Ramos (cell line): ENCODE results near the gene SUPT20HL2.
"Not testable (repeated sequence)": the region's sequence is repeated elsewhere in the genome, so short reads cannot be mapped to it uniquely, and the experiment has no call there.

Experiments
- in situ Hi-C: fragments of 300-500 bp; cut with MboI; formaldehyde crosslinking; loops from one replicate; pipeline ENCODE4 v1.14.3; 2022; ENCODE audit warnings: low sequenced_read_pairs; ENCODE audit not compliant: unreplicated experiment

Gene SUPT20HL2

DNA sequence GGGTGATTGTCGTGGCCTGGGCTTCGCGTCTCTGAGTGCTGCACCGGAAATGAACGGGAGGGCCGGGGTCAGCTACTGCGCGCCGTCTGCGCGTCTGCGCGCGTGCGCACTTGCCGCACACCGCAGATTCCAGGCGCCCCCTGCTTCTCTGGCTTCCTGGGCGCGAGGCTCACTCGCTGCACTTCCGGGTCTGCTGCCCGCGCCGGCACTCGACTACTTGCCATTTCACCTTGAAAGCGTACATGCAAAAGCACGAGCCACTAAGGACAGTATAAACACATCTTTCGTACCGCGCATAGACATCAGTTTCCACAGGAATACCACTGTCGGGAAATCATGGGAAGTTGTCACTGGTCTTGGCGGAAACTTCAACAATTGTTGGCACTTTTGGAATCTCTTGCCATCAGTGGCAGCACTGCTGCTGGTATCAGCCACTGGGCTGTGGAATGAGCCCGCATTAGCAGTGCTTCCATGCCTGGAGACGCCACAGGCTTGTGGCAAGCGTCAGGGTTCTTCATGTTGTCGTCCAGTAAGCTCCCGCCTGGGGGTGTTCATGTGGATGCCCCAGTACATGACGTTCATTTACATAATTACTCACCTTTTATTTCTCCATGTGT, at the start of gene SUPT20HL2:
SUPT20HL2 (minus strand) TSS at position 51 of the 617 bp plus-strand sequence. CDS start 754 bp downstream, outside the sequence.
- in situ Hi-C loops, result no loop called here

DNA sequence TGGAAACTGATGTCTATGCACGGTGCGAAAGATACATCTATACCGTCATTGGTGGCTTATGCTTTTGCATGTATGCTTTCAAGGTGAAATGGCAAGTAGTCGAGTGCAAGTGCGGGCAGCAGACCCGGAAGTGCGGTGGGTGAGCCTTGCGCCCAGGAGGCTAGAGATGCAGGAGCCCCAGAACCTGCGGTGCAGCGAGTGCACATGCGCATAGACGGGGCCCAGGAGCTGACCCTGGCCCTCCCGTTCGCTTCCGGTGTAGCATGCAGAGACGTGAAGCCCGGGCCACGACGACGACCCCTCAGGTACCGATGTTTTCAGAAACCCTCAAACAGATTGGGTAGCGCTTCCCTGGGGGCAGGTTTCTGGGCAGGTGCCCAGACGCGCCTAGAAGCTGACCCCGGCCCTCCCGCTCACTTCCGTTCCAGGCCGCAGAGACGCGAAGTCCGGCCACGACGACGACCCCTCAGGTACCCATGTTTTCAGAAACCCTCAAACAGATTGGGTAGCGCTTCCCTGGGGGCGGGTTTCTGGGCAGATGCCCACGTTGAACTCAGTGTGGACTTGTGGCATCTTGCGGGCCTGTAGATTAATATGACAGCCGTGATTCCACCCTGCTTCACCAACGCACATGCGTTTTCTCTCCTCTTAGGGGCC, 48.3 kb upstream of the SUPT20HL2 start:
- in situ Hi-C loops, result not testable (repeated sequence)

DNA sequence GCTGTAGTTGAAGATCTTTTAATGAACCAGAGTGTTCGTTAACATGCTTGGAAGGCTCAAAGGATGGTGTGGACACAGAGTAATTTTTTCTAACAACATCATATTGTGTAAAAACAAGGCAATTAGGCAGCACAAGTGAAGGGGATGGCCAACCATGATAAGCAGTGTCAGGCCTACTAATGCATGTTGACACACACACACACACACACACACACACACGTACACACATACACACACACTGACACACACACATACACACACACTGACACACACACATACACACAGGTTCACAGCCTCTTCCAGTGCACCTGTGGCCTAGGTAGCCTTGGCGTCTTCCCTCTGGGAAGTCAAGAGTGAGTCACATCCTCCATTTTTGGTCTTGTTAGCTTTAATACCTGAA, 46.4 kb upstream of the SUPT20HL2 start, which contains the start of gene SUPT20HL1:
SUPT20HL1 (plus strand) TSS at position 368 of the 400 bp plus-strand sequence. CDS start 2,122 bp downstream, outside the sequence.
- in situ Hi-C loops, result no loop called here

GRCh38 chrX:24357106-24357505, 43.2 kb upstream of the SUPT20HL2 start:
- in situ Hi-C loops, result no loop called here

- in situ Hi-C loops, result no loop called here
Measured at GRCh38 chrX:24355095-24355494, 41.2 kb upstream of the SUPT20HL2 start.

GRCh38 chrX:24350217-24350616, 36.3 kb upstream of the SUPT20HL2 start:
- in situ Hi-C loops, result no loop called here

DNA sequence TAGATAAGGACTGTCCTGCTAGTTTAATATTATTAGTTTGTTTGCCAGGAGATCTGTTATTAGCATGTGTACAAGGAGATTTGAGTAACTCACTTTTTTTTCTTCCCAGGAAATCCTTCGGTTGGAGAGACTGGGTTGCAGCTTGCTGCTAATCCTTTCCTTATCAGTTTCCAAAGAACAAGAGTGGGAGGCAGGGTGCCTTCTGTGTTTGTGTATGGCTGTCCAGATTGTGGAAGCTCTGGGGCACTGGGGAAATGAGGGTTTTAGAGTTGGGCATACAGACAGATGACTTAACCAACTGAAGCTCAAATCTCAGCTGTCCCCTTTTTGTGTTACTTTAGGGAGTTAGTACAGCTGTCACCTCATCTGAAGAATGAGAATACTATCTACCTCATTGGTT, 34.0 kb upstream of the SUPT20HL2 start:
- in situ Hi-C loops, result no loop called here

- in situ Hi-C loops, result no loop called here
Measured at GRCh38 chrX:24343719-24344118, 29.9 kb upstream of the SUPT20HL2 start.

GRCh38 chrX:24341795-24342194, 27.9 kb upstream of the SUPT20HL2 start:
- in situ Hi-C loops, result no loop called here

DNA sequence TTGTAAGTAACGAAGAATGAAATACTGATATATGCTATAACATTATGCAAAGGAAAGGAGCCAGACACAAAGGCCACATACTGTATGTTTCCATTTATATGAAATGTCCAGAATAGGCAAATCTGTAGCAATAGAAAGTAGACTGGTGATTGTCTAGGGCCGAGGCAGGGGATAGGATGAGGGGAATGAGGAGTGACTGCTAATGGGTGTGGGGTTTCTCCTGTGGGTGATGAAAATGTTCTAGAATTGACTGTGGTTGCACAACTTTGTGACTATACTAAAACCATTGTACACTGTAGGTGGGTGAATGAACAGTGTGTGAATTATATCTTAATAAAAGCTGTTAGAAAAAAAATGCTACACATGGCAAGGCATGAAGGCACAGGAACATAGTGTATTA, 26.6 kb upstream of the SUPT20HL2 start:
- in situ Hi-C loops, result no loop called here

DNA sequence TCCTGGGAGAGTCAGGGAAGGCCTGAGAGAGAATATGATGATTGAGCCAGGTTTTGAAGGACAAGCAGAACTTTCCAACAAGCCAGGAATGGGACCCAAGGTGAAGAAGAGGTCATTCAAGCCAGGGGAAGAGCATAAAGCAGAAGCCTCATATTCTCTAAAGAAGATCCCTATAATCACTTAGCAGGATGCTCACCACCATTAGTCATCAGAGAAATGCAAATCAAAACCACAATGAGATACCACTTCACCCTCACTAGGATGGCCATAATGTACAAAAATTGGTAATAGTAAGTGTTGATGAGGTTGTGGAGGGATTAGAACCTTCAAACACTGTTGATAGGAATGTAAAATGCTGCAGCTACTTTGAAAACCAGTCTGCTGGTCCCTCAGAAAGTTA, 26.0 kb upstream of the SUPT20HL2 start:
- in situ Hi-C loops, result no loop called here

- in situ Hi-C loops, result no loop called here
Measured at GRCh38 chrX:24335871-24336270, 22.0 kb upstream of the SUPT20HL2 start.

DNA sequence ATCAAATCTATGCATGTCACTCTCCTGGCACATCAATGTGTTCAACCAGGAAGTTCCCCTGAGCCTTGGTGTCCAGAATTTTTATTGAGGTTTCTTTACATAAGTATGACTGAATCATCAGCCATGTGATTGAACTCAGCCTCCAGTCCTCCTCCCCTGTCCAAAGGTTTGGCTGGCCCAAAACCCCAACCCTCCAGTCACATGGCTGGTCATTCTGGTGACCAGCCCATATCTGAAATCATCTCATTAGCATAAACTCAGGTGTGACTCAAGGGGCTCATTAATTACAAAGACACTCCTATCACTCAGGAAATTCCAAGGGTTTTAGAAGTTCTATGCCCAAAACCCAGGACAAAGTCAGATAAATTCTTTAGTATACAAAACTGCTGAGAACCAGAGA, 20.6 kb upstream of the SUPT20HL2 start:
- in situ Hi-C loops, result no loop called here

DNA sequence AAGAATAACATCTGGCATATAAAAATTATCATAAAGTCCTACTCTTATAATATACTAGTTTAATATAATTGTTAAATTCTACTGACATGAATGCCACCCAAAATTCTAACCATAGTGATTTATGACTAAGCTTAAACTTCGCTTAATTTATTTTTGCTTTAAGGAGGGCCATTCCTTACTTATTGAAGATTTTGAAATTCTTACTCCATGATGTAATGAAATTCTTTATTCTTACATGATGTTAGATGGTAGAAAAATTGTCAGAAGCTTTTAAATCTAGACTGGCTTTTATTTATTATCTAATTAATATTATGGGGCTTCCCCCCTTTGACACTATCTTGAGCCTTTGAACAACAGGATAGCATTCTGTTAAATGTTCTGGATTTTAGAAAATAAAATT, 19.5 kb upstream of the SUPT20HL2 start:
- in situ Hi-C loops, result no loop called here

DNA sequence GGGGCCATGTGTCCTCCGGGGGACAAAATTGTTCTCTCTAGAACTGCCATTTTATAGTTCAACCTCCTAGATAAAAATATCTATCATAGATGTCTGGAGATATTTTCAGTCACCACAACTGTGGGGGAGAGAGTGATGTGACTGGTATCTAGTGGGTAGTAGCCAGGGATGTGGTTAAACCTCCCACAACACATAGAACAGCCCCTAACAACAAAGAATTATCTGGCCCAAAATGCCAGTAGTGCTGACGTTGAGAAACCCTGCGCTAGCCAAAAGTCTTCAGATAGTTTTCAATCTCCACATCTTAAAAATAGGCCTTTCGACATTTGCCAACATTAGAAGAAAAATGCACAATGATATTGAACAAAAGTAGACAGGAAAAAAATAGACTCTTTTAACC, 19.0 kb upstream of the SUPT20HL2 start:
- in situ Hi-C loops, result no loop called here

DNA sequence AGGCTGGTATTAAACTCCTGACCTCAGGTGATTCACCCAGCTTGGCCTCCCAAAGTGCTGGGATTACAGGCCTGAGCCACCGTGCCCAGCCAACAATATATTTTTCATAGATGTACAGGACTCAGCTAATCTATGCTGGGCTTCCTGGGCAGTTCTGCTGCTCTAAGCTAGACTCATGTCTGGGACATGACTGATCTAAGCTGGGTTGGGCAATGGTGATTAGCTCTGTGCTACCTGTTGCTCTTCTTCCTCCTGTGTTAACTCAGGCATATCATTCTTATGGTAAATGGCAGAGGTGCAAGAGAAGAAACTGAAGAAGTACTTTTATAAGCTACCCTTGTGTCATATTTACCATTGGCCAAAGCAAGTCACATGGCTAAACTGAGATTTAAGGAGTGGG, 11.4 kb upstream of the SUPT20HL2 start:
- in situ Hi-C loops, result no loop called here

DNA sequence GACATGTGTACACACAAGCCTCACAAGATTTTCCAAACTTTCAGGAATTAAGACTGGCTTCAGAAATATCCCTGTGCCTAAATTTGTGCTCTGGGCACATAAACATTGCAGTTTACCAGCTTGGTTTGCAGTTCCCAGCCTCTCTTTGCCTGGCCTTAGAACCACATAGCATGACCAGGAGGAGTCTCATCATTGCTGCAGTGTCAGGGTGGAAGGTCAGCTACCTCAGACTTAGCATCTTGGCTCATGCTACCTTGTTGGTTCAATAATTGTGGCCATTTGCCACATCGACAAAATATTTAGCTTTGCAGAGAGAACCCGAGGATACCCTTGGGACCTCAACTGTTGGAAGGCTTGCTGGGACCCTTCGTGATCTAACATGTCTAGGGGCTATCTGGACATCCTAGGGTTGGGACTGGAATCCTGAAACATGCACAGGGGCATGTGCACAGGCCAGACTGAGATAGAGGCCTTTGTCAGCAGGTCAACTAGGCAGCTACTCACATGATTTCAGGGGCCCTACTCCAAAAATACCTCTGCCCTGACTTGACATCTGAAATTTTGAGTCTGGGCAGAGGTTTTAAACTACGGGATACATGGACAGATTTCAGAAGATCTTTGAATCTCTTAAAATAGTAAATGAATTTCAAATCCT, 8.0 kb upstream of the SUPT20HL2 start:
- in situ Hi-C loops, result no loop called here

DNA sequence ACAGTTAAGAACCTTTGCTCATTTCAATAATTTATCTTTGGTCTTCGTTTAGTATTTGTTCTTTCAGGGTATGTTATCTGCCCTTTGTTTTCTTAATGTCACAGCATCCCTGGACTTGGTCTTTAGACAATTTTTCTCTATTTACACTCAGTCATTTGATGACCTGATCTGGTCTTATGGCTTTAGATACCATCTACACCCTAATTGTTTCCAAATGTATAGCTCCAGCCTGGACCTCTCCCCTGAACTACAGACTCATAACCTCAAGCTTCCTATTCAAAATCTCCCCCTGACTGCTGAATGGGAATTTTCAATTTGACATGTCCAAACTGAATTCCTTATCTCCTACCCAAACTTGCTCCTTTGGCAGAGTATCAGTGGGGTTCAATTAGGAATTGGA, 3.7 kb upstream of the SUPT20HL2 start:
- in situ Hi-C loops, result no loop called here

DNA sequence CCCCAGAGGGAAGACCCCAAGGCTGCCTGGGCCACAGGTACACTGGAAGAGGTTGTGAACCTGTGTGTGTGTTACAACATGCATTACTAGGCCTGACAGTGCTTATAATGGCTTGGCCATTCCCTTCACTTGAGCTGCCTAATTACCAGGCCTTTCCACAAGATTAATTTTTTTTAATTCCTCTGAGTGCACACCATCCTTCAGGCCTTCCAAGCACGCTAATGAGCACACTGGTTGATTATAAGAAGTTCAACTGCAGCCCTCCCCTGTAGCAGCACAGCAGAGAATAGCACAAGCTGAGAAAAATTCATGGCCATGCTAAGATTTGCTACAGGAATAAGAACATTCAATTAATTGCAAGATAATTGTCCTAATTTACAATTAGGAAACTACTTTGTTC, 2.2 kb upstream of the SUPT20HL2 start:
- in situ Hi-C loops, result no loop called here

DNA sequence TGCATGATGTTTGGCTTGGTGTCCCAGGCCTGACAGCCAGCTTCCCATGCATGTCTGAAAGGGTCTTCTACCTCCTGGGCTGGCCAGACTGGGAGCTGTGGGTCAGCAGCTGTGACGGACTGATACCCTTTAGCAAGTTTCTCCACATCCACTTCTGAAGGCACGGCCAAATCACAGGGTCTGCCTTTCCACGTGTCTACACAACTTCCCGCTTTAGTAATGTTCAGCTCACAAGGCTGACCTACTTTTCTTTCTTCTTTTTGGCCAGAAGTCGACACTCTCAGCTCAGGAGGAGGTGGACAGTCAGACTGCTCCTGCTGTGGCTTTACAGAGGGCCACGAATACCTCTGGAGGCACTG, 1.6 kb downstream of the SUPT20HL2 start:
- in situ Hi-C loops, result not testable (repeated sequence)

DNA sequence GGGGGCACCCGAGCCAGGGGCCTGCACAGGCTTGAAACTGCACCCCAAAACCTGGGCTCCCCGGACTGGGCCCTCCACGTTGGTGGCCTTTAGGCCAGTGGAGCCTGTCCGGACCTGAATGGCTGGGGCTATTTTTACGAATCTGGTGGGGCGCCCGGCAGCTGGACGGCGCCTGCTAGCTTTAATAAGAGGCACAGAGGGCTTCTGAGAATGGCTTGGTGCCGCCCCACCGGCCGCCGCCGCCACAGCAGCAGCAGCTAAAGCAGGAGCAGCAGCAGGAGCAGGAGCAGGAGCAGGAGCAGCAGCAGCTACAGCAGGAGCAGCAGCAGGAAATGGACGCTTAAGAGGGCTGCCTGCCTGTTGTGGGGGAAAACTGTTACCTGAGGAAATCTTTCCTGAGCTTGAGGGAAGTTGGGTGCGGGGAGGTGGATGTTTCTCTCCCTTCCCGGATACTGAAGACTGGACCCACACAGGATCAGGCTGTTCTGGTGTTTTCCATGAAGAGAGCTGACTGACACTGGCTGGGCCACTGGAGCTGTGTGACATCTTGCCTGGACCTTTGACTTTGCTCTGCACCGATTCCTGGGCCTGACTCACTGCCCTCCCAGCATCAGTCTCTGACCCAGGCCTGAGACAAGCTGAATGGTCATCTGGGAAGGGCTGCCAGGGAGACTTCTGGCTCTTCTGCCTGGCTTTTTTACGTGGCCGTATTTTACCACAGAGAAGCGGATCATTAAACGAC, 2.2 kb downstream of the SUPT20HL2 start:
- in situ Hi-C loops, result not testable (repeated sequence)
